HG03064 (cell line): ENCODE data around the gene NUCB1.

ENCODE experiments used
- ATAC-seq: cut with Tn5 transposase; IDR thresholded peaks from one replicate; pipeline ENCODE4 v1.9.1; 2021; ENCODE audit warnings: low read depth; ENCODE audit not compliant: unreplicated experiment

The NUCB1 gene

GRCh38 chr19:48970139-48970766 is 70.1 kb downstream of the NUCB1 start:
- ATAC-seq, result no peak

- ATAC-seq, result no peak
These were observed 70.8 kb downstream of the NUCB1 start for GRCh38 chr19:48970923-48971395.
